SK-N-SH (cell line): Measurements from ENCODE around the gene ZNF335. TPM values are rescaled to one million over a fixed set of nuclear protein-coding genes. Genes with fewer than 3 reads are reported as not detected.

Source experiments
- CTCF ChIA-PET: fragments of 300-600, 350-600 bp; formaldehyde crosslinking; extraction: SDS; loops from one replicate; lab custom pipeline; 2021; lab: Yijun Ruan, JAX
- POLR2A ChIA-PET: fragments of 350-600 bp; sonication (Branson Sonifier 250); formaldehyde crosslinking; extraction: SDS; loops from one replicate; lab custom pipeline; 2020; ENCODE audit warnings: antibody characterized with exemption, inconsistent platforms; lab: Yijun Ruan, JAX
- DNase-seq: peaks from one replicate; pipeline ENCODE4 v3.0.0; 2012
- H2AFZ ChIP-seq: fragments of 200-600 bp; sonication (generic); 2 replicates; pipeline ENCODE4 v1.8.1; 2016; ENCODE audit warnings: antibody characterized with exemption, mild to moderate bottlenecking, low read depth
- H3F3A ChIP-seq: fragments of 200-600 bp; sonication (generic); replicated peaks from 2 replicates; pipeline ENCODE3; 2016; ENCODE audit warnings: antibody characterized with exemption, mild to moderate bottlenecking; ENCODE audit not compliant: insufficient read depth
- H3K27ac ChIP-seq, 2 experiments: fragments of 200-500 bp in 1 of 2; fragments of 200-600 bp in 1 of 2; sonication (Bioruptor generic) in 1 of 2; sonication (generic), shearing (Covaris generic) in 1 of 2; 2 replicates each; pipeline versions ENCODE4 v1.5.1 to v1.6.1; 2014 to 2016; ENCODE audit warnings: low read depth in 2 of 2, inconsistent platforms in 1 of 2, low read length in 1 of 2, mild to moderate bottlenecking in 1 of 2, mixed read lengths in 1 of 2
- H3K27me3 ChIP-seq: fragments of 200-600 bp; sonication (generic), shearing (Covaris generic); 2 replicates; pipeline ENCODE4 v1.6.1; 2016; ENCODE audit warnings: mixed run types; ENCODE audit not compliant: insufficient read depth
- H3K36me3 ChIP-seq, 2 experiments: fragments of 200-500 bp in 1 of 2; fragments of 200-600 bp in 1 of 2; sonication (Bioruptor generic) in 1 of 2; sonication (generic) in 1 of 2; replicated peaks in 1 of 2; 2 replicates each; pipeline versions ENCODE3 to v1.5.1; 2014 to 2016; ENCODE audit warnings: low read length in 1 of 2, mild to moderate bottlenecking in 1 of 2; ENCODE audit not compliant: insufficient read depth in 2 of 2, control insufficient read depth in 1 of 2
- H3K4me1 ChIP-seq, 2 experiments: fragments of 200-500 bp in 1 of 2; fragments of 200-600 bp in 1 of 2; sonication (Bioruptor generic) in 1 of 2; sonication (generic), shearing (Covaris generic) in 1 of 2; 2 replicates each; pipeline versions ENCODE4 v1.5.1 to v1.6.1; 2014 to 2016; ENCODE audit warnings: low read depth in 1 of 2, low read length in 1 of 2, mixed run types in 1 of 2; ENCODE audit not compliant: insufficient read depth in 2 of 2, control insufficient read depth in 1 of 2
- H3K4me2 ChIP-seq: fragments of 200-600 bp; sonication (generic), shearing (Covaris generic); 2 replicates; pipeline ENCODE4 v1.6.1; 2017; ENCODE audit warnings: mixed run types
- H3K4me3 ChIP-seq, 2 experiments: fragments of 200-500 bp in 1 of 2; fragments of 200-600 bp in 1 of 2; sonication (Bioruptor generic) in 1 of 2; sonication (generic), shearing (Covaris generic) in 1 of 2; 2 replicates each; pipeline versions ENCODE4 v1.5.1 to v1.8.1; 2014 to 2016; ENCODE audit warnings: low read depth in 2 of 2, inconsistent platforms in 1 of 2, low read length in 1 of 2, mild to moderate bottlenecking in 1 of 2, mixed read lengths in 1 of 2, moderate library complexity in 1 of 2
- H3K79me2 ChIP-seq: fragments of 200-600 bp; sonication (generic); 2 replicates; pipeline ENCODE4 v1.8.1; 2017; ENCODE audit warnings: mild to moderate bottlenecking; ENCODE audit not compliant: insufficient read depth
- H3K9ac ChIP-seq: fragments of 200-600 bp; sonication (generic); 2 replicates; pipeline ENCODE4 v1.6.1; 2017; ENCODE audit warnings: mixed run types
- H3K9me2 ChIP-seq: fragments of 200-600 bp; sonication (generic); 2 replicates; pipeline ENCODE4 v1.6.1; 2017; ENCODE audit warnings: mixed run types
- H3K9me3 ChIP-seq: fragments of 200-600 bp; sonication (generic); 2 replicates; pipeline ENCODE4 v1.6.1; 2017; ENCODE audit warnings: mixed run types, mild to moderate bottlenecking, moderate library complexity
- H4K20me1 ChIP-seq: fragments of 200-600 bp; sonication (generic); 2 replicates; pipeline ENCODE4 v1.6.1; 2017; ENCODE audit warnings: mild to moderate bottlenecking, mixed run types; ENCODE audit not compliant: insufficient read depth
- ELF1 ChIP-seq: IDR thresholded peaks from 2 replicates; pipeline ENCODE4 v1.4.0; 2012
- FOSL2 ChIP-seq: IDR thresholded peaks from 2 replicates; pipeline ENCODE4 v1.4.0; 2012; ENCODE audit warnings: low read depth, mild to moderate bottlenecking, moderate library complexity, borderline replicate concordance
- FOXJ3 ChIP-seq: sonication (generic); formaldehyde crosslinking; IDR thresholded peaks from 2 replicates; pipeline ENCODE4 v1.5.1; 2020; ENCODE audit warnings: mild to moderate bottlenecking, missing genetic modification reagents
- GABPA ChIP-seq: IDR thresholded peaks from 2 replicates; pipeline ENCODE4 v1.4.0; 2012; ENCODE audit warnings: low read depth, mild to moderate bottlenecking
- GATA2 ChIP-seq: sonication (generic); formaldehyde crosslinking; IDR thresholded peaks from 2 replicates; pipeline ENCODE4 v1.5.0; 2020; ENCODE audit warnings: mild to moderate bottlenecking, missing genetic modification reagents
- IRF3 ChIP-seq: fragments of 150-350 bp; IDR thresholded peaks from 2 replicates; pipeline ENCODE4 v1.6.1; 2016; ENCODE audit warnings: mild to moderate bottlenecking, low read depth, low read length
- JUND ChIP-seq: IDR thresholded peaks from 2 replicates; pipeline ENCODE4 v1.4.0; 2012
- MAX ChIP-seq: IDR thresholded peaks from 2 replicates; pipeline ENCODE4 v1.4.0; 2012; ENCODE audit warnings: low read depth
- MEF2A ChIP-seq: IDR thresholded peaks from 2 replicates; pipeline ENCODE4 v1.4.0; 2012; ENCODE audit warnings: low read depth, borderline replicate concordance
- NFIC ChIP-seq: IDR thresholded peaks from 2 replicates; pipeline ENCODE4 v1.4.0; 2012; ENCODE audit warnings: borderline replicate concordance
- PBX3 ChIP-seq: IDR thresholded peaks from 2 replicates; pipeline ENCODE4; 2012
- RFX5 ChIP-seq: IDR thresholded peaks from 2 replicates; pipeline ENCODE4 v1.6.1; 2012; ENCODE audit warnings: mild to moderate bottlenecking, improper control_type of control experiment, low read length
- RXRA ChIP-seq: IDR thresholded peaks from 2 replicates; pipeline ENCODE4 v1.4.0; 2012; ENCODE audit warnings: low read depth, mild to moderate bottlenecking, borderline replicate concordance
- SMC3 ChIP-seq: IDR thresholded peaks from 2 replicates; pipeline ENCODE4 v1.6.1; 2012; ENCODE audit warnings: low read depth, low read length, improper control_type of control experiment
- TCF12 ChIP-seq: IDR thresholded peaks from 2 replicates; pipeline ENCODE4 v1.4.0; 2012
- TEAD4 ChIP-seq: IDR thresholded peaks from 2 replicates; pipeline ENCODE4 v1.4.0; 2012; ENCODE audit warnings: mild to moderate bottlenecking, borderline replicate concordance; ENCODE audit not compliant: insufficient read depth
- USF1 ChIP-seq: IDR thresholded peaks from 2 replicates; pipeline ENCODE4 v1.4.0; 2012; ENCODE audit warnings: low read depth, borderline replicate concordance
- USF2 ChIP-seq: fragments of 150-350 bp; IDR thresholded peaks from 2 replicates; pipeline ENCODE4 v1.6.1; 2017; ENCODE audit warnings: antibody characterized with exemption, low read length, low read depth, borderline replicate concordance
- YY1 ChIP-seq: IDR thresholded peaks from 2 replicates; pipeline ENCODE4 v1.4.0; 2012; ENCODE audit warnings: low read depth, mild to moderate bottlenecking
- WGBS: methylation state at CpG from one replicate; pipeline ENCODE4 v1.1.6; 2017; ENCODE audit warnings: low lambda C conversion rate; 5-methylcytosine and 5-hydroxymethylcytosine counted together
- polyA plus RNA-seq, 3 experiments: library from polyadenylated mRNA; depleted of rRNA; stranded (reverse); fragments of >200 nt; gene quantifications; 2 replicates each; pipeline ENCODE4 v1.2.3, GENCODE V29; 2012
- TF ChIP-seq, protein P1 (sequence below): fragments of 200-600 bp; sonication (generic); IDR thresholded peaks from 2 replicates; pipeline ENCODE4 v1.6.1; 2017; ENCODE audit warnings: antibody characterized with exemption, mild to moderate bottlenecking, moderate library complexity

Gene ZNF335
- polyA plus RNA-seq, 1 of the 3 experiments (the other 2 are of a cell fraction) = 11.7 TPM

- Histone ChIP-seq H3K27ac (no peak overlapping the region), H3F3A (peaks cover 9% of the 10 kb centered on the region), H2AFZ (no peak overlapping the region), H3K9me2 (no peaks in the 10 kb centered on the region), H3K9ac (no peak overlapping the region), H3K9me3 (no peaks in the 10 kb centered on the region), H3K4me1 (peaks cover 9 to 16% of the 10 kb centered on the region in 2 experiments; a peak in 2 of 4 replicates), H3K4me2 (peak overlapping the region; percentile 97), H3K27me3 (no peaks in the 10 kb centered on the region), H3K36me3 (peaks cover 29 to 31% of the 10 kb centered on the region in 2 experiments), H3K79me2 (peaks cover 32% of the 10 kb centered on the region), H4K20me1 (no peaks in the 10 kb centered on the region), H3K4me3 (peak overlapping the region in 1 of 2 experiments; percentile 74; a peak in 1 of 4 replicates)
- ChIA-PET CTCF (interaction anchor here (0.6 to 4.3 kb wide), 35 partner anchors 9 to 805 kb away, joined by 3 to 51 read pairs (median 4); partner anchors contain the start of genes CTSA, NEURL2 and PCIF1), POLR2A (interaction anchor here (0.6 to 1.2 kb wide), 3 partner anchors 79 to 995 kb away, joined by 3 to 4 read pairs (median 3); no protein-coding TSS in a partner anchor)
- no peak for TF ChIP-seq USF1
- TF ChIP-seq NFIC = no peak
- TF ChIP-seq MAX = no peak
- no peak for TF ChIP-seq GATA2
- no peak for TF ChIP-seq FOXJ3 (CRISPR knock-in tag)
- no peak for TF ChIP-seq MEF2A
- no peak for TF ChIP-seq FOSL2
- TF ChIP-seq TCF12 = no peak
- WGBS = 71% methylated on average over 7 of the region's 14 CpGs
- no peak for DNase-seq
Measured at GRCh38 chr20:45968801-45969711, 2.9 kb downstream of the ZNF335 start.

- no peak overlapping the region for H3K4me3 ChIP-seq
- peaks cover 32 to 37% of the 10 kb centered on the region in 2 experiments for H3K36me3 ChIP-seq
- H3F3A ChIP-seq = peaks cover 9% of the 10 kb centered on the region
- peaks cover 32% of the 10 kb centered on the region for H3K79me2 ChIP-seq
- no peaks in the 10 kb centered on the region for H3K27me3 ChIP-seq
- no peaks in the 10 kb centered on the region for H4K20me1 ChIP-seq
- CTCF ChIA-PET = interaction anchor here (0.6 to 4.3 kb wide), 8 partner anchors 9 to 376 kb away, joined by 3 to 51 read pairs (median 14); partner anchors contain the start of genes CTSA, NEURL2 and PCIF1
- no peak overlapping the region for H3K27ac ChIP-seq
- DNase-seq = peak; percentile 15
- H3K4me2 ChIP-seq = no peak overlapping the region; the same call in 1 of the 2 replicates
- no peaks in the 10 kb centered on the region for H3K9me2 ChIP-seq
- POLR2A ChIA-PET = no interaction called here
- peaks cover 9 to 16% of the 10 kb centered on the region in 2 experiments; a peak in 2 of 4 replicates for H3K4me1 ChIP-seq
- no peaks in the 10 kb centered on the region for H3K9me3 ChIP-seq
- H2AFZ ChIP-seq = no peak overlapping the region
- 94% methylated on average over 9 of the region's 10 CpGs for WGBS
- no peak overlapping the region for H3K9ac ChIP-seq
- TF ChIP-seq USF2 (no peak), RXRA (no peak), RFX5 (no peak), SMC3 (no peak), YY1 (no peak), JUND (no peak), FOXJ3 (CRISPR knock-in tag) (no peak), PBX3 (no peak), GABPA (no peak), IRF3 (no peak), ELF1 (no peak), TEAD4 (no peak), NFIC (no peak)
- TF ChIP-seq, protein P1, sequence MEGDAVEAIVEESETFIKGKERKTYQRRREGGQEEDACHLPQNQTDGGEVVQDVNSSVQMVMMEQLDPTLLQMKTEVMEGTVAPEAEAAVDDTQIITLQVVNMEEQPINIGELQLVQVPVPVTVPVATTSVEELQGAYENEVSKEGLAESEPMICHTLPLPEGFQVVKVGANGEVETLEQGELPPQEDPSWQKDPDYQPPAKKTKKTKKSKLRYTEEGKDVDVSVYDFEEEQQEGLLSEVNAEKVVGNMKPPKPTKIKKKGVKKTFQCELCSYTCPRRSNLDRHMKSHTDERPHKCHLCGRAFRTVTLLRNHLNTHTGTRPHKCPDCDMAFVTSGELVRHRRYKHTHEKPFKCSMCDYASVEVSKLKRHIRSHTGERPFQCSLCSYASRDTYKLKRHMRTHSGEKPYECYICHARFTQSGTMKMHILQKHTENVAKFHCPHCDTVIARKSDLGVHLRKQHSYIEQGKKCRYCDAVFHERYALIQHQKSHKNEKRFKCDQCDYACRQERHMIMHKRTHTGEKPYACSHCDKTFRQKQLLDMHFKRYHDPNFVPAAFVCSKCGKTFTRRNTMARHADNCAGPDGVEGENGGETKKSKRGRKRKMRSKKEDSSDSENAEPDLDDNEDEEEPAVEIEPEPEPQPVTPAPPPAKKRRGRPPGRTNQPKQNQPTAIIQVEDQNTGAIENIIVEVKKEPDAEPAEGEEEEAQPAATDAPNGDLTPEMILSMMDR = no peak
Measured at GRCh38 chr20:45968081-45968671, 3.8 kb downstream of the ZNF335 start.
